ENCODE data around the gene ARPC2.
A peak's percentile ranks its signal among the peaks of the same experiment; 100 is the strongest.

Gene ARPC2

DNA sequence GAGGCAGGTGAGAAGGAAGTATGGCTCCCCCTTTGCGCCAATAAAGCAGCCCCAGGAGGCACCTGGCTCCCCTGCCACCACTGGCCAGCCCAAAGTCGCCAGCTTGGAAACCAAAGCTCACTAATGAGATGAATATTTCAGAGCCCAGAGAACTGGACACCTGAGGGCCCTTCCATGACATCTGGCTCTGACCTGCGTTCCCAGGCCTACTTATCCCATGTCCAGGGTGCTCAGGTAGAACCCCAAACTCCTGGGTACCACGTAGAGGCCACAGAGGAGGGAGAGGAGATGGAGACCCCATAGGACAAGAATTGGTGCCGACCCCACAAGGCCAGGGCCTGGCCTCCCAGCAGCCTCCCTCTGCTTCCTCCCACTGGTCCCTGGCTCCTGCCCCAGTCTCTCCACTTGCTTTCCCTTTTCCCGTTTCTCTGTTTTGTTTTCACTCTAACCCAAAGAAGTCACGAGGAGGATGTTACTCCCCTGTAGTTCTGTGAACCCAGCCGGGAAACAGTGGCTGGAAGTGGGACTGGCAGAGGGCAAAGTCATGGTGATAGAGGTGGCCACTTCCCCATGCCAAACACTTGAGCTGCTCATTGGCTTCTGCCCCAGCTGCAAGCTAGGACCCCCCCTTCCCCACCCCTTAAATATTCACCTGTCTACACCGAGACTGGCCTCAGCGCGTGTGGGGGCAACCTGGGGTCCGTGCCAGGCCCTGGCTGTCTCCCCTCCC is 74.5 kb downstream of the ARPC2 start:
- no peak for DNase-seq

DNA sequence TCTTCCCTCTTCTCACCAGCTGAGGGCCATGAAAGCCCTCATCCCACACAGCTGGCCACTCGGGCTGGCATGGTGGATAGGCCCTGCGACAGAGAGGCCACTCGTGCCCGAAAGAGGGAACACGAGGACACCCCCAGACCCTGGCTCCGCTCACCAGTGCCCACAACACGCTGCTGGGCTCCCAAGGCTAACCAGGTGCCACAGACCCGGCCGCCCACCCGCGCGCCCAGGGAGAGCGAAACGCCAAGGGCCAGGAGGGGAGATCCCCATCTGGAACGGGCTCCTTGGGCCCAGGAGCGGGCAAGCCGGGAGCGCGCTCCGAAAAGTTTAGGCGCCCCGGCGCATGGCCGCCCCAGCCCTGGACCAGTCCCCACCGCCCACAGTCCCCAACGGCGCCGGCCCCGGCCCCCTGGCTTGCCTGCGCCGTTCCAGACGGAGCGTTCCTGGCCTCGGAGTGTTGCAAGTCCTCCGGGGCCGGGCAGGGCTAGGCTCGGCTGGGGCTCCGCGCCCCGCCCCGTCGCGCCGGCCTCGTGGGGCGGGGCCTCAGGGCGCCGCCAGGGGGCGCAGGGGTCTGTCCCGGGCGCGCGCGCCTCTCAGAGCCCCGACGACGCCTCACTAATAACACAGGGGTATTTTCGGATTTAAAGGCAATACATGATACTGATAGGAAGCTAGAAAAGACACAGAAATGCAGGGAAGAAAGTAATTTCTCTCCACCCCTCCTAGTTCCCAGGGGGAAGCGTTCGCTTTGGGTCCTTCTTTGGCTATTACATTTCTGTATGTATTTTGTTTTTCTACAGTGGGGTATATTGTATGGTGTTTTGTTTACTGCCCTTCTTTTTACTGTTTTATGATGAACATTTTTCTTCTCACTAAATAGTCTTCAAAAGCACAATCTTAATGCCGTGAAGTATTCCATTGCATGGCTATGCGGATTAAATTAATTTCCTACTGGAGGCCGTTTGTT is 75.3 kb downstream of the ARPC2 start, which contains the start of gene TMBIM1:
TSS of gene TMBIM1 (minus strand) at position 456 of the 967 bp plus-strand sequence. CDS start 10,362 bp downstream, outside the sequence.
- no peak for DNase-seq

DNA sequence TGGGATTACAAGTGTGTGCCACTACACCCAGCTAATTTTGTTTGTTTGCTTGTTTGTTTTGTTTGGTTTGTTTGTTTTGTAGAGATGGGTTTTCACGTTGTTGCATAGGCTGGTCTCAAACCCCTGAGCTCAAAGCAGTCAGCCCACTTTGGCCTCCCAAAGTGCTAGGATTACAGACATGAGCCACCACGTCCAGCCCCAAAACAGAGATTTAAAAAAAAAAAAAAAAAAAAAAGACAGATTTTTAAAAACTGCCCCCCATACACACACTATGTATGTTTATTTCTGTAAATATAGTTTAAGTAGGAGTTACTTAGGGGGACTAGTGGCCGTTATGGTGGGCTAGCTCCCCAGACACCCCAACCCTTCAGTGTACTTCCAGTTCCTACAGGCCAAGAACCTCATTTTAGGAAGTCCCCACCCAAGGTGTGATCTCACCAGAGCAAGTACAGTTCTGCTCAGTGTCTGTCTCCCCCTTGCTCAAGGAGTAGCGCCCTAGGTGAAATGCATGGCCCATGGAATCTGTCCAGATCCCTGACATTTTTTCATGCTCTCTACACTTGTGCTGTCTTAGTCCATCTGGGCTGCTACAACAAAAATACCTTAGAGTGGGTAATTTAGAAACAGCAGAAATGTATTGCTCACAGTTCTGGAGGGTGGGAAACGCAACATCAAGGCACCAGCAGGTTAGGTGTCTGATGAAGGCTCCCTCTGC is 76.9 kb downstream of the ARPC2 start:
- no peak for DNase-seq

DNA sequence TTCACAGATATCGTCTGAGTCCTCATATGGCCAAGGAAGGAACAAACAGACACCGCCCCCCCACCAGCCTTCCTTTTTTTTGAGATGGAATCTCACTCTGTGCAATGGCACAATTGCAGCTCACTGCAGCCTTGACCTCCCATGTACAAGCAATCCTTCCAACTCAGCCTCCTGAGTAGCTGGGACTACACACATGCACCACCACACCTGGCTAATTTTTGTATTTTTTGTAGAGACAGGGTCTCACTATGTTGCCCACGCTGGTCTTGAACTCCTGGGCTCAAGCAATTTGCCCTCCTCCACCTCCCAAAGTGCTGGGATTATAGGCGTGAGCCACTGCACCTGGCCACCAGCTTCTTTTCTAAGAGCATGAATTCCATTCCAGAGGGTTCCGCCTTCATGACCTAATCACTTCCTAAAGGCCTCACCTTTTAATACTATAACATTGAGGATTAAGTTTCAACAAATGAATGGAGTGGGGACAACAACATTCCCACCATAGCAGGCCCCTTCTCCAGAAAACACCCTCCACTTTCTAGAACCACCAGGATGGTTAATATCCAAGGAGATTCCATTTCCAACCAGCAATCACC is 77.5 kb downstream of the ARPC2 start:
- DNase-seq = no peak

DNA sequence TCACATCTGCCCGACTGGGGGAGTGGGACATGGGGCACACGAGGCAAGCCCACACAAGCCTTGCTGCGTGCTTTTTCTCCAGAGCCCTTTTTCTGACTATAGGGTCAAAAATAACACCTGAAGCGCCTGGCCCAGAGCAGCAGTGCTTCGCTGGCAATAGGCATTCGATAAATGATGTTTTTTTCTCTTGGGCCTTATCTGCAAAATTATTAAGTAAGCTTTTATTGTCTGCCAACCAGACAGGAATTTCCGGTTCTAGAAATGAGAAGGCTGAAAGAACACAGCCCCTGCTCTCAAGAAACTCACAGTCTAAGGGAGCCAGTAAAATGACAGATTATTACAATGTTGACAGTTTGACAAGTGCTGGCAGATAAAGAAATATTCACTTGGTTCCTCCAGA is 78.0 kb downstream of the ARPC2 start:
- DNase-seq = no peak

DNA sequence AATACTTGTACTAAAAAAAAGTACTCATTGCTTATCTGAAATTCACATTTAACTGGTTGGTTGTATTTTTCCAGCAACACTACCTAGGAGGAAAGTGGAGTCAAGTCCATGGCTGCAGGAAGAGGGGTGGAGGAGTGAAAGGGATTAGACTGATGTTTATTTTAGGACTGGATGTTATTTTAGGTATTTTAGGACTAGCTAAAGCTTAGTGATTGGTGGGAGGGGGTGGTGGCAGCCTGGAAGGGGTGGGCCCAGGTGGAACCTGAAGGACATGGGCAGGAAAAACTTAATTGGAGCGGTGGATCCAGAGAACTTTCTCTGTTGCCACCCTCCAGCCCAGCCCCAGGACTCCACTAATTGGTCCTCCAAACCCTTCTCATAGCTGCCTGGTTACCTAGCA is 79.2 kb downstream of the ARPC2 start:
- DNase-seq = no peak

DNA sequence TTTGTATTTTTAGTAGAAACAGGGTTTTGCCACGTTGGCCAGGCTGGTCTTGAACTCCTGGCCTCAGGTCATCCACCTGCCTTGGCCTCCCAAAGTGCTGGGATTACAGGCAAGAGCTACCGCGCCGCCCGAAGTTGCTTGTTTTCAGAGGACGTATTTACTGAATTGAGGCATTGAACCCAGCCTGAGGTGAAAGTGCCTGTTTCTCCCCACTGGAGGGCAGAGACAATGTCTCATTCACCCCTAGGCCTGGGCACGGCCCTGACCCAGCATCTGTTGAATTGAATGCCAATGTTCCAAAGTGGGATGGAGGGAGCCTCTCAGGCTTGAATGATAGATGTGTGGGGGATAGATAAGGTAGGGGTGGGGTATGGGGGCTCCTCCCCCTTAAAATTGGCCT is 79.9 kb downstream of the ARPC2 start:
- no peak for DNase-seq

DNA sequence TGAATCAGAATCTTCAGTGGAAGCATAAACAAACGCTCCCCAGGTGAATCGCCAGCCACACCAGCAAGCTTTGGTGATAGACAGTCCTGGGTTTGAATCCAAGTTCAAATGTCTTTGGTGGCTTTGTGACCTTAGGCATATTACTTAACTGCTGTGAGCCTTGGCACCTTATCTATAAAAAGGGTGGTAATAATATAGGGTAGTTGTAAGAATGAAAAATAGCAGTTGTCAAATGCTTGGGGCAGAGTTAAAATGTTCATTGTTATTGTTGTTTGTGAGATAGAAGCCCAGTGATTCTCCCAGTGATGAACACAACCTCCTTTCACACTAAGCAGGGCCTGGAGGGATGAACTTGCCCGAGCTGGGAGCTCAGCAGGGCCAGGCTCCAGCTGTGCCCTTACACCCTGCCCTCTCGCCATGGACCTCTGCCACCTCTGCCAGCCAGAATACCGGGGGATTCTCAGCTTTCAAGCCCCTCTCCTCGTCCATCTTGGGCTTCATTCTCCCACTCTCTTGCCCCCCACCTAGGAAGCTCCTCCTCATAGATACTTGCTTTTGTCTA is 81.4 kb downstream of the ARPC2 start:
- DNase-seq = no peak

DNA sequence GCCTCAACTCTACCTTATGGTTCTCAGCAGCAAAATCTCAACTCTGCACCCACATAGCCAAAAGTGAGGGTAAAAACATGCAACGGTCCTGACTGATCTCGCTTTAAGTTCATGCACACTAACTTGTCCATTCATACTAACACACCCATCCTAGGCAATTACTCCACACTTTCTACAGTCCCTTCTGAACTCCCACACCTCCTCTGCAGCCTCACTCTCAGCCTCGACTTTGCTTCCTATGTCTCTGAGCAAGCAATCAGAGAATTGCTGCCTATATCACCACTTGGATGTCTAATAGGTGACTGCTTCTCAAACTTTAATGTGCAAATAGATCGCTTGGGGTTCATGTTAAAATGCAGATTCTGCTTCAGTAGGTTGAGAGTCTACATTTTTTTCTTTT is 83.2 kb downstream of the ARPC2 start:
- no peak for DNase-seq

DNA sequence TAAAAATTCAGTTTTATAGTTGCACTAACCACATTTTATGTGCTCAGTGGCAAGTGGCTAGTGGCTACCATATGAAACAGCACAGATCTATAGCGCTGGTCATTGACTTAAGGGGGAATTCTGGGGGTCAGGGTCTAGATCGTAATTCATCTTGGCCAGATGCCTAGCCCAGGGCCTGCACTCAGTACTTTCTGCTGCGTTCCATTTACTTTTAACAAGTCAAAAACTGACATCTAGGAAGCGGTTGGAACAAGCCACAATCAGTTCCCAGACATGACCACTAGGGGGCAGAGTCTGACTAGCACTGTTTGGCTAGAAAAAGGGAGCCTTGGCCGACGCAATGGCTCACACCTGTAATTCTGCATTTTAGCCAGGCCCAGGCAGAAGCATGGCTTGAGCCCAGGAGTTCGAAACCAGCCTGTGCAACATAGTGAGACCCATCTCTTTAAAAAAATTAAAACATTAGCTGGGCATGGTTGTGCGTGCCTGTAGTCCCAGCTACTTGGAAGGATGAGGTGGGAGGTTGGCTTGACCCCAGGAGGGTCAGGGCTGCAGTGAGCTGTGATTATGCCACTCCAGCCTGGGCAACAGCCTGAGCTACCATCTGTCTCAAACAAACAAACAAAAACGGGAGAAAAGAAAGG is 84.3 kb downstream of the ARPC2 start:
- peak; percentile 43 for DNase-seq
